HL-60 (cell line): ENCODE data around the gene DENND2D.

Source experiments
- DNase-seq, 2 experiments: peaks; one replicate each; pipeline ENCODE4 v3.0.0-alpha.2; 2010 to 2020; ENCODE audit warnings: low read depth in 1 of 2, low spot score in 1 of 2
- H3K27ac ChIP-seq: fragments of 250-450 bp; sonication (Bioruptor Pico); replicated peaks from 2 replicates; pipeline ENCODE4 v1.5.1; 2020; ENCODE audit warnings: mild to moderate bottlenecking, moderate library complexity
- H3K27me3 ChIP-seq: fragments of 250-450 bp; sonication (Bioruptor Pico); 2 replicates; pipeline ENCODE4 v1.5.1; 2021; ENCODE audit warnings: mild to moderate bottlenecking, moderate library complexity; ENCODE audit not compliant: insufficient read depth, poor library complexity, severe bottlenecking
- H3K4me3 ChIP-seq: replicated peaks from 2 replicates; pipeline ENCODE4 v1.5.1; 2011; ENCODE audit warnings: mild to moderate bottlenecking, control low read depth, low read length; ENCODE audit not compliant: insufficient read depth
- GABPA ChIP-seq: IDR thresholded peaks from 2 replicates; pipeline ENCODE4 v1.6.1; 2012; ENCODE audit warnings: low read depth
- POLR2AphosphoS5 ChIP-seq: IDR thresholded peaks from 2 replicates; pipeline ENCODE4 v1.6.1; 2012; ENCODE audit warnings: low read depth
- SPI1 ChIP-seq: IDR thresholded peaks from 2 replicates; pipeline ENCODE4 v1.6.1; 2012; ENCODE audit warnings: low read depth, mild to moderate bottlenecking, borderline replicate concordance
- TF ChIP-seq, protein P1 (sequence below): IDR thresholded peaks from 2 replicates; pipeline ENCODE4 v1.6.1; 2012; ENCODE audit warnings: low read depth; ENCODE audit not compliant: insufficient replicate concordance
- TF ChIP-seq, protein P2 (sequence below): IDR thresholded peaks from one replicate; pipeline ENCODE4 v1.5.1; 2011; ENCODE audit warnings: low read length, control low read depth, inconsistent platforms; ENCODE audit not compliant: insufficient read depth

DENND2D gene

GRCh38 chr1:111223126-111223685 is 22.8 kb upstream of the DENND2D start:
- DNase-seq = no peak
- Histone ChIP-seq H3K27ac (no peak overlapping the region), H3K4me3 (no peak overlapping the region), H3K27me3 (no peaks in the 10 kb centered on the region)
- TF ChIP-seq GABPA (no peak), POLR2AphosphoS5 (no peak), SPI1 (no peak)
- TF ChIP-seq, protein P1, sequence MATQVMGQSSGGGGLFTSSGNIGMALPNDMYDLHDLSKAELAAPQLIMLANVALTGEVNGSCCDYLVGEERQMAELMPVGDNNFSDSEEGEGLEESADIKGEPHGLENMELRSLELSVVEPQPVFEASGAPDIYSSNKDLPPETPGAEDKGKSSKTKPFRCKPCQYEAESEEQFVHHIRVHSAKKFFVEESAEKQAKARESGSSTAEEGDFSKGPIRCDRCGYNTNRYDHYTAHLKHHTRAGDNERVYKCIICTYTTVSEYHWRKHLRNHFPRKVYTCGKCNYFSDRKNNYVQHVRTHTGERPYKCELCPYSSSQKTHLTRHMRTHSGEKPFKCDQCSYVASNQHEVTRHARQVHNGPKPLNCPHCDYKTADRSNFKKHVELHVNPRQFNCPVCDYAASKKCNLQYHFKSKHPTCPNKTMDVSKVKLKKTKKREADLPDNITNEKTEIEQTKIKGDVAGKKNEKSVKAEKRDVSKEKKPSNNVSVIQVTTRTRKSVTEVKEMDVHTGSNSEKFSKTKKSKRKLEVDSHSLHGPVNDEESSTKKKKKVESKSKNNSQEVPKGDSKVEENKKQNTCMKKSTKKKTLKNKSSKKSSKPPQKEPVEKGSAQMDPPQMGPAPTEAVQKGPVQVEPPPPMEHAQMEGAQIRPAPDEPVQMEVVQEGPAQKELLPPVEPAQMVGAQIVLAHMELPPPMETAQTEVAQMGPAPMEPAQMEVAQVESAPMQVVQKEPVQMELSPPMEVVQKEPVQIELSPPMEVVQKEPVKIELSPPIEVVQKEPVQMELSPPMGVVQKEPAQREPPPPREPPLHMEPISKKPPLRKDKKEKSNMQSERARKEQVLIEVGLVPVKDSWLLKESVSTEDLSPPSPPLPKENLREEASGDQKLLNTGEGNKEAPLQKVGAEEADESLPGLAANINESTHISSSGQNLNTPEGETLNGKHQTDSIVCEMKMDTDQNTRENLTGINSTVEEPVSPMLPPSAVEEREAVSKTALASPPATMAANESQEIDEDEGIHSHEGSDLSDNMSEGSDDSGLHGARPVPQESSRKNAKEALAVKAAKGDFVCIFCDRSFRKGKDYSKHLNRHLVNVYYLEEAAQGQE = no peak
- TF ChIP-seq, protein P2, sequence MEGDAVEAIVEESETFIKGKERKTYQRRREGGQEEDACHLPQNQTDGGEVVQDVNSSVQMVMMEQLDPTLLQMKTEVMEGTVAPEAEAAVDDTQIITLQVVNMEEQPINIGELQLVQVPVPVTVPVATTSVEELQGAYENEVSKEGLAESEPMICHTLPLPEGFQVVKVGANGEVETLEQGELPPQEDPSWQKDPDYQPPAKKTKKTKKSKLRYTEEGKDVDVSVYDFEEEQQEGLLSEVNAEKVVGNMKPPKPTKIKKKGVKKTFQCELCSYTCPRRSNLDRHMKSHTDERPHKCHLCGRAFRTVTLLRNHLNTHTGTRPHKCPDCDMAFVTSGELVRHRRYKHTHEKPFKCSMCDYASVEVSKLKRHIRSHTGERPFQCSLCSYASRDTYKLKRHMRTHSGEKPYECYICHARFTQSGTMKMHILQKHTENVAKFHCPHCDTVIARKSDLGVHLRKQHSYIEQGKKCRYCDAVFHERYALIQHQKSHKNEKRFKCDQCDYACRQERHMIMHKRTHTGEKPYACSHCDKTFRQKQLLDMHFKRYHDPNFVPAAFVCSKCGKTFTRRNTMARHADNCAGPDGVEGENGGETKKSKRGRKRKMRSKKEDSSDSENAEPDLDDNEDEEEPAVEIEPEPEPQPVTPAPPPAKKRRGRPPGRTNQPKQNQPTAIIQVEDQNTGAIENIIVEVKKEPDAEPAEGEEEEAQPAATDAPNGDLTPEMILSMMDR = no peak

DNA sequence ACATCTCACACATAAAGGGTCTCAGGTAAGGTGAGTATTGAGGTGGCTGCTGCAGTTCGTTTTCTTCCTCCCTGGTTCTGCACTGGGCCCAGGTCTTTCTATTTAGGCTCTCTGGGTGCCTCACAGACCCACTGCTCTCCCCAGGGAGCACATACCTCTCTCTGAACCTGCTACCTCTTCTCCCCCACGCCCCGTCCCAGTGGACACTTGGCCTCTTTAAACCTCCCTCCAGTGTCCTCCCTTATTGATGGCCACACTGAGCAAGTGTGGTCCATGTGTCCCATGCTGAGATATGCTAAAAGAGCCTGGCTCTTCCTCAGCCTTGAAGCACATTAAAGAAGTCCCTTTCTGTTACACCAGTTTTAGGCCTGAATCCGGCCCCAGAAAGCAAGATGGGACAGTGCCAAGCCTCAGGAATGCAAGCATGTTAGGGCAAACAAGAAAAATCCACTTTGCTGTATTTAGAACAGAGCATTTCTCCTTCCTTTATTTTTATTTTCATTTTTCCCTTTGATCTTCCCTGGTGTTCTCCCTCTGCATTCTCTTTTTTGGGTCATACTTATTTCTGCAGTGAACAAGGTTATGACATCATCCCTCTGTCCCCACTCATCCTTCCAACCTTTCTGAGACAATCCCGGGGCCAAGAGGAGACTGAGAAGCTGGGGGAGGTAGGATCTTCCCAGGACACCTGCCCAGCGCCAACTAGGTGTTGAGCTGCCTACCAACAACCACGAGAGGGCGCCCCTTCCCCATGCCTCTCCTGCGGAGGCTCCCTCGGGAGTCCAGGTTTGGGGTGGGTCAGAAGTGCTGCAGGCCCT is 22.1 kb upstream of the DENND2D start:
- DNase-seq = peak; percentile 62 to 76
- no peaks in the 10 kb centered on the region for H3K27me3 ChIP-seq
- TF ChIP-seq GABPA = no peak
- TF ChIP-seq, protein P1 = no peak
- no peak for TF ChIP-seq SPI1
- TF ChIP-seq POLR2AphosphoS5 = no peak
- TF ChIP-seq, protein P2 = peak; percentile 91
- H3K27ac ChIP-seq = peak overlapping the region; percentile 42
- H3K4me3 ChIP-seq = no peak overlapping the region

GRCh38 chr1:111221633-111222291 is 21.3 kb upstream of the DENND2D start:
- no peak overlapping the region for H3K4me3 ChIP-seq
- H3K27me3 ChIP-seq = no peaks in the 10 kb centered on the region
- peak overlapping the region; percentile 42 for H3K27ac ChIP-seq
- TF ChIP-seq GABPA = no peak
- TF ChIP-seq SPI1 = peak; percentile 84
- TF ChIP-seq POLR2AphosphoS5 = peak; percentile 59; the same call in 1 of the 2 replicates
- peak; percentile 64 to 93 for DNase-seq

DNA sequence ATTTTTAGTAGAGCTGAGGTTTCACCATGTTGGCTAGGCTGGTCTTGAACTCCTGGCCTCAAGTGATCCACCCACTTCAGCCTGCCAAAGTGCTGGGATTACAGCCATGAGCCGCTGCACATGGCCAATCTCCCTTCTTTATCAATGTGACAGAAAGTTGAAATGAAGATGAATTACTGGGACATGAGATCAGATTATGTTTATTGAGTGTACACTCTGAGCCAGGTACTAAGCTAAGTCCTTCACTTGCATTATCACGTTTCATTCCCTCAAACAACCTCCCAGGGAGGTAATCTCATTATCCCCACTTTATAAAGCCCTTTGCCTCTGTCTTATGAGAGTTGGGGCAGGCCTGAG is 20.8 kb upstream of the DENND2D start:
- no peak for DNase-seq
- H3K27ac ChIP-seq = peak overlapping the region; percentile 42
- no peaks in the 10 kb centered on the region for H3K27me3 ChIP-seq
- TF ChIP-seq, protein P2 = no peak
- TF ChIP-seq SPI1 = no peak
- no peak for TF ChIP-seq GABPA
- TF ChIP-seq POLR2AphosphoS5 = no peak
- TF ChIP-seq, protein P1 = no peak
- no peak overlapping the region for H3K4me3 ChIP-seq
